HepG2 (cell line): ENCODE data around the gene SPSB1. TPM values are rescaled to one million over a fixed set of nuclear protein-coding genes. Genes with fewer than 3 reads are reported as not detected.

Experiments used
- ATAC-seq: fragments of 200-7000 bp; cut with Tn5 transposase; 3 replicates; pipeline ENCODE4 v1.9.1; 2020; ENCODE audit warnings: mild to moderate bottlenecking, moderate library complexity
- BruUV-seq: library from RNA; stranded (reverse); fragments of 400-500 nt; replicated peaks from 2 replicates; lab custom pipeline; 2021; lab: Mats Ljungman, UMichigan
- CTCF ChIA-PET: fragments of 300-600 bp; formaldehyde crosslinking; extraction: SDS; loops from one replicate; lab custom pipeline; 2021; ENCODE audit warnings: low total read pairs, inconsistent platforms, low intra/inter-chr PET ratio; lab: Yijun Ruan, JAX
- POLR2A ChIA-PET: fragments of 350-600 bp; sonication (Branson Sonifier 250); formaldehyde crosslinking; loops from one replicate; lab custom pipeline; 2020; ENCODE audit warnings: antibody characterized with exemption, inconsistent platforms; lab: Yijun Ruan, JAX
- DNase-seq: peaks from one replicate; pipeline ENCODE4 v3.0.0-alpha.2; 2015; ENCODE audit warnings: low spot score
- FAIRE-seq: peaks from 3 replicates; lab custom pipeline; 2011; peaks lifted over from hg19 to GRCh38; lab: Jason Lieb, UNC
- H2AFZ ChIP-seq: one replicate; pipeline ENCODE4 v1.6.1; 2011; ENCODE audit warnings: low read length, inconsistent platforms
- H3K27ac ChIP-seq: fragments of 300-600 bp; 3 replicates; pipeline ENCODE4 v1.8.0; 2011; ENCODE audit warnings: mixed run types, mild to moderate bottlenecking, mixed read lengths, low read length, inconsistent platforms; ENCODE audit not compliant: insufficient read depth; ENCODE audit errors: extremely low read length
- H3K27me3 ChIP-seq, 2 experiments: fragments of 200-600 bp in 1 of 2; 2 replicates in 1 of 2; 3 replicates in 1 of 2; pipeline versions ENCODE4 v1.6.0 to v1.8.0; 2011; ENCODE audit warnings: low read length in 2 of 2, mild to moderate bottlenecking in 2 of 2, moderate library complexity in 2 of 2, inconsistent platforms in 1 of 2; ENCODE audit not compliant: insufficient read depth in 2 of 2, control insufficient read depth in 1 of 2
- H3K36me3 ChIP-seq, 2 experiments: fragments of 200-600 bp in 1 of 2; replicated peaks in 1 of 2; 2 replicates in 1 of 2; 3 replicates in 1 of 2; pipeline versions ENCODE4 v1.5.1 to v1.8.0; 2011; ENCODE audit warnings: low read length in 2 of 2, inconsistent platforms in 1 of 2; ENCODE audit not compliant: insufficient read depth in 2 of 2, control insufficient read depth in 1 of 2
- H3K4me1 ChIP-seq: 2 replicates; pipeline ENCODE4 v1.5.1; 2012; ENCODE audit warnings: low read length, inconsistent platforms; ENCODE audit not compliant: insufficient read depth
- H3K4me2 ChIP-seq: 2 replicates; pipeline ENCODE4 v1.6.0; 2011; ENCODE audit warnings: low read depth, low read length, inconsistent platforms
- H3K4me3 ChIP-seq, 3 experiments: fragments of 200-600 bp in 1 of 3; sonication (generic), shearing (Covaris generic) in 1 of 3; replicated peaks in 1 of 3; 2 replicates each; pipeline ENCODE4 v1.5.1; 2011 to 2016; ENCODE audit warnings: low read length in 3 of 3, inconsistent platforms in 2 of 3, low read depth in 2 of 3, mild to moderate bottlenecking in 2 of 3, control low read depth in 1 of 3, mixed read lengths in 1 of 3; ENCODE audit not compliant: insufficient read depth in 1 of 3
- H3K79me2 ChIP-seq: one replicate; pipeline ENCODE4 v1.6.1; 2011; ENCODE audit warnings: low read length, inconsistent platforms; ENCODE audit not compliant: insufficient read depth
- H3K9ac ChIP-seq: 2 replicates; pipeline ENCODE4 v1.6.0; 2011; ENCODE audit warnings: mild to moderate bottlenecking, low read depth, low read length, inconsistent platforms; ENCODE audit not compliant: insufficient read depth
- H3K9me3 ChIP-seq: 2 replicates; pipeline ENCODE4 v1.5.1; 2012; ENCODE audit warnings: mild to moderate bottlenecking, low read length
- H4K20me1 ChIP-seq: 2 replicates; pipeline ENCODE4 v1.6.0; 2011; ENCODE audit warnings: inconsistent platforms, mild to moderate bottlenecking, low read length, moderate library complexity; ENCODE audit not compliant: insufficient read depth
- CBX1 ChIP-seq: IDR thresholded peaks from one replicate; pipeline ENCODE4 v1.6.1; 2016; ENCODE audit warnings: antibody characterized with exemption, low read depth
- CBX2 ChIP-seq, 2 experiments: fragments of 200-600 bp in 1 of 2; sonication (generic); formaldehyde crosslinking in 1 of 2; IDR thresholded peaks; 2 replicates each; pipeline versions ENCODE4 v1.7.0 to v1.8.1; 2018 to 2022; ENCODE audit warnings: low read depth in 2 of 2, low read length in 1 of 2, mild to moderate bottlenecking in 1 of 2, missing genetic modification reagents in 1 of 2
- CREB1 ChIP-seq, 2 experiments: fragments of 450-650 bp in 1 of 2; IDR thresholded peaks; 2 replicates each; pipeline ENCODE4 v1.6.1; 2016 to 2017; ENCODE audit warnings: control low read depth in 1 of 2, mild to moderate bottlenecking in 1 of 2, missing compliant biosample characterization in 1 of 2, missing genetic modification characterization in 1 of 2
- SALL1 ChIP-seq: sonication (generic); formaldehyde crosslinking; IDR thresholded peaks from 2 replicates; pipeline ENCODE4 v1.8.0; 2022; ENCODE audit warnings: mild to moderate bottlenecking, missing genetic modification reagents
- THAP11 ChIP-seq: IDR thresholded peaks from 2 replicates; pipeline ENCODE4 v1.6.1; 2016; ENCODE audit warnings: missing biosample characterization, missing genetic modification reagents
- ZBTB42 ChIP-seq: sonication (generic); formaldehyde crosslinking; IDR thresholded peaks from 2 replicates; pipeline ENCODE4 v1.5.0; 2020; ENCODE audit warnings: mild to moderate bottlenecking, missing genetic modification reagents
- ZNF121 ChIP-seq: sonication (generic); formaldehyde crosslinking; IDR thresholded peaks from 2 replicates; pipeline ENCODE4 v1.5.0; 2020; ENCODE audit warnings: mild to moderate bottlenecking, missing genetic modification reagents
- ZNF597 ChIP-seq: sonication (generic); formaldehyde crosslinking; IDR thresholded peaks from 2 replicates; pipeline ENCODE4 v1.5.0; 2020; ENCODE audit warnings: missing genetic modification reagents
- ZNF790 ChIP-seq: sonication (generic); formaldehyde crosslinking; IDR thresholded peaks from 2 replicates; pipeline ENCODE4 v1.8.0; 2022; ENCODE audit warnings: missing genetic modification reagents, mild to moderate bottlenecking, borderline replicate concordance
- ZSCAN5A ChIP-seq: sonication (generic); formaldehyde crosslinking; IDR thresholded peaks from 2 replicates; pipeline ENCODE4 v1.8.0; 2022; ENCODE audit warnings: mild to moderate bottlenecking, missing genetic modification reagents, borderline replicate concordance
- ZSCAN9 ChIP-seq: IDR thresholded peaks from 2 replicates; pipeline ENCODE4 v1.6.1; 2016; ENCODE audit warnings: borderline replicate concordance
- WGBS: methylation state at CpG from one replicate; pipeline ENCODE4 v1.1.6; 2017; ENCODE audit warnings: low lambda C conversion rate; 5-methylcytosine and 5-hydroxymethylcytosine counted together
- in situ Hi-C: cut with HindIII; loops from 2 replicates; pipeline ENCODE4 v1.10.0; 2017; ENCODE audit warnings: low pct_unique_long_range_greater_than_20kb; ENCODE audit not compliant: extremely low pct_ligation_motif_present
- intact Hi-C: fragments of 100-400 bp; cut with micrococcal nuclease; formaldehyde crosslinking; loops from one replicate; pipeline ENCODE4 v1.10.0; 2022; ENCODE audit not compliant: unreplicated experiment
- polyA plus RNA-seq, 8 experiments: library from polyadenylated mRNA; depleted of rRNA in 3 of 8; stranded (reverse) in 7 of 8; unstranded in 1 of 8; fragments of >200 nt; fragmentation: Illumina TruSeq in 4 of 8; extraction: Trizol in 4 of 8; gene quantifications; 2 replicates each; pipeline versions ENCODE4 v1.2.1 to v1.2.3, GENCODE V29; 2011 to 2016; ENCODE audit warnings: low read depth in 4 of 8, missing spikeins in 1 of 8, mixed read lengths in 1 of 8; ENCODE audit not compliant: insufficient read depth in 1 of 8
- total RNA-seq, 5 experiments: library from RNA; depleted of rRNA; stranded (reverse); fragments of >200 nt; fragmentation: Illumina TruSeq; extraction: Trizol; gene quantifications; 2 replicates each; pipeline ENCODE4 v1.2.3, GENCODE V29; 2016; ENCODE audit warnings: low read depth in 1 of 5
- TF ChIP-seq, protein P1 (sequence below): sonication (generic); formaldehyde crosslinking; IDR thresholded peaks from 2 replicates; pipeline ENCODE4 v1.4.0; 2020; ENCODE audit warnings: missing genetic modification reagents
- TF ChIP-seq, protein P2 (sequence below): IDR thresholded peaks from 2 replicates; pipeline ENCODE4 v1.6.1; 2016; ENCODE audit warnings: low read depth, control low read depth

The SPSB1 gene
- total and polyA plus RNA-seq, 2 of the 13 experiments (the other 11 are each of a cell fraction or from before 2014, with no cell fraction given), result 5.0 to 8.0 TPM

DNA sequence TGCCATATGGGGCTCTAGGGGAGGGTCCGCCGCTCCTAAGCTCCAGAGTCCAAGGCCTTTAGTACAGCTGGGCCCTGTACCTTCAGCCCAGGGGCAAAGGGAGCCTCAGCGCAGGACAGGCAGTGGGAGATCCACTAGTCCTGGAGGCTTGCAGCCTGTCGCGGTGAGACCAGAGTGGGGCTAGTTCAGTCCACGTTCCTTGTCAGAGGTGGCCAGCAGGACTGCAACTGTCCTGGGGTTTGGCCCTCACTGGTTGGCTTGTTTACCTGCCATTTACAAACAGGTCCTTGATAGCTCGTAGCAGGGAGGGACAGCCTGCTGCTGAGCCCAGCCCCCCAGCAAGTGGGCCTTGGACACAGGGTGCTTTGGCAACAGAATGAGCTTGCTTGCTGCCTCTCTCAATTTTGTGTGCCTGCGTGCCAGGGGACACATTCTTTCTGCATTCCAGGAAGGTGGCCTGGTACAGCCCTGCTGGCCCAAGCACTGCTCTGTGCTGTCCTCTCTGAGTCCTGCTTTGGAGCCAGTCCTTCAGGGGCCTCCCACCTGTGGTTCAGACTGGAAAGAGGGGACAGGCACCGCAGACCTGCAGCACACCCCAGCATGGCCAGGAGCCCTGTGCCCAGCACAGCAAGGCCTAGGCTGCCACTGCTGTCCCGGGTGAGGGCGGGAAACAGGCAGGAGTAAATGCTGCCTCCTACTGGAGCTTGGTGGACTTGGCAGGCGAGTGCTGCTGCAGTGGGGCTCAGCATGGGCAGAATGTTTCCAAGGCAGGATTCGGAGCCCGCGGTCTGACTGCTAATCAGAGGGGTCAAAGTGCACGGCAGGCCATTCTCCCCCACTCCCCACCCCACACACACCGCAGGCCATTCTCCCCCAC is 42.9 kb upstream of the SPSB1 start (continued):
- 0 out of 2 replicates have a peak, but pooled peaks have one; percentile 29 for TF ChIP-seq ZSCAN9 (CRISPR knock-in tag)
- no peak for TF ChIP-seq CREB1 (IDR thresholded peaks at IDR 0.05)
- peak; percentile 46; the same call in 1 of the 2 replicates for TF ChIP-seq CREB1 (CRISPR knock-in tag; IDR thresholded peaks at IDR 0.05)
- TF ChIP-seq SALL1 (CRISPR knock-in tag), result peak; percentile 87
- TF ChIP-seq THAP11 (CRISPR knock-in tag), result peak; percentile 47; the same call in 1 of the 2 replicates
- no peak for TF ChIP-seq ZNF597 (CRISPR knock-in tag)

DNA sequence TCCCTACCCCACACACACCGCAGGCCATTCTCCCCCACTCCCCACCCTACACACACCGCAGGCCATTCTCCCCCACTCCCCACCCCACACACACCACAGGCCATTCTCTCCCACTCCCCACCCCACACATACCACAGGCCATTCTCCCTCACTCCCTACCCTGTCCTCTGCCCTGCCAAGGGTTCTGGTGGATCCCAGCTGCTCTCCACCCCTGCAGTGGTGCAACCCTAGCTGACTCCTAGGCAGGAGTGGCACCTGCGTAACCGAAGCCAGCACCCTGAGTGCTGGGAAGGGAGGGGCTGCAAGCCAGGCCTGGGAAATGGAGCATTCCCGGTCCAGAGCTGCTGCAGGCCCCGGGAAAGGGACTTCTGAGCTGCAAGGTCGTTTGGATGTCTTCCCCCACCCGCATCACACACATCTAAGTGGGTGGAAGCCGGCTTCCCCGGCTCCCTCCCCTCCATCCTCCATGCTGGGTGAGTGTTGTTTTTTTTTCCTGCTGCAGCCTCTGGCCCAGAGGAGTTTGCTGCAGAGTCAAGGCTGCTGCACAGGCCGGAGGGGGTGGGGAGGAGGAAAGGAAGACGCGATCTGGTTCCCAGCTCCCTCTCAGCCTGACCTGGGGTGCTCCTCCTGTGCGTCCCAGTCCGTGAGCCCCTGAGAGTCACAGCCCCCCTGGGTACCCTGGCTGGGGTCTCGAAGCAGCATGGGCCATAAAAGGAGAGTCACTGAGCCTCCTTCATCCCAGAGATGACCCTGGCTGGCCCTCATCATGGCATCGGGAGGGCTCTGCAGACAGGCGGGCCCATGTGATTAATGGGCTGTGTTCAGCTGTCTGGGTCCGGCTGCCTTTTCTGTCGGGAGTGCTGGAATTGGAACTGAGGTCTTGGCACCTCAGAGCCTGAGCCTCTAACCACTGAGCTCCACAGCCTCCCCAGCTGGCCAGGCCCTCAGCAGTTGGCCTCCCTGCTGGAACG is 42.0 kb upstream of the SPSB1 start:
- ATAC-seq (peak; percentile 69), FAIRE-seq (peak; percentile 67), DNase-seq (peak; percentile 61)
- ChIA-PET POLR2A (interaction anchor here (0.7 to 7.0 kb wide), 19 partner anchors 8 to 240 kb away, joined by 3 to 303 read pairs (median 6); partner anchors contain the start of genes GPR157 and H6PD), CTCF (interaction anchor here (1.8 kb wide), 1 partner anchor 17 kb away, joined by 5 read pairs; no protein-coding TSS in a partner anchor)
- Histone ChIP-seq H3K4me3 (peak overlapping the region; percentile 46 to 74 (median 52); a peak in 5 of 6 replicates), H3K27me3 (no peaks in the 10 kb centered on the region), H3K27ac (peak overlapping the region; percentile 86), H3K36me3 (no peaks in the 10 kb centered on the region; a peak in 1 of 5 replicates), H3K9me3 (no peaks in the 10 kb centered on the region), H4K20me1 (no peaks in the 10 kb centered on the region), H3K4me1 (peaks cover 55% of the 10 kb centered on the region), H3K4me2 (peak overlapping the region; percentile 79), H3K79me2 (peaks cover 6% of the 10 kb centered on the region), H2AFZ (no peak overlapping the region), H3K9ac (peak overlapping the region; percentile 55)
- no TSS peak for BruUV-seq
- 29% methylated on average over 14 of the region's 21 CpGs for WGBS
- in situ Hi-C loops, result no loop called here
- intact Hi-C loops, result no loop called here
- TF ChIP-seq, protein P1, sequence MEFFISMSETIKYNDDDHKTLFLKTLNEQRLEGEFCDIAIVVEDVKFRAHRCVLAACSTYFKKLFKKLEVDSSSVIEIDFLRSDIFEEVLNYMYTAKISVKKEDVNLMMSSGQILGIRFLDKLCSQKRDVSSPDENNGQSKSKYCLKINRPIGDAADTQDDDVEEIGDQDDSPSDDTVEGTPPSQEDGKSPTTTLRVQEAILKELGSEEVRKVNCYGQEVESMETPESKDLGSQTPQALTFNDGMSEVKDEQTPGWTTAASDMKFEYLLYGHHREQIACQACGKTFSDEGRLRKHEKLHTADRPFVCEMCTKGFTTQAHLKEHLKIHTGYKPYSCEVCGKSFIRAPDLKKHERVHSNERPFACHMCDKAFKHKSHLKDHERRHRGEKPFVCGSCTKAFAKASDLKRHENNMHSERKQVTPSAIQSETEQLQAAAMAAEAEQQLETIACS (CRISPR knock-in tag), result no peak
- no peak for TF ChIP-seq CBX2 (IDR thresholded peaks at IDR 0.05; ENCODE audit: low read depth, low read length)
- no peak for TF ChIP-seq CBX2 (CRISPR knock-in tag; IDR thresholded peaks at IDR 0.05; ENCODE audit: low read depth)
- TF ChIP-seq CBX1, result peak; percentile 6
- TF ChIP-seq, protein P2, sequence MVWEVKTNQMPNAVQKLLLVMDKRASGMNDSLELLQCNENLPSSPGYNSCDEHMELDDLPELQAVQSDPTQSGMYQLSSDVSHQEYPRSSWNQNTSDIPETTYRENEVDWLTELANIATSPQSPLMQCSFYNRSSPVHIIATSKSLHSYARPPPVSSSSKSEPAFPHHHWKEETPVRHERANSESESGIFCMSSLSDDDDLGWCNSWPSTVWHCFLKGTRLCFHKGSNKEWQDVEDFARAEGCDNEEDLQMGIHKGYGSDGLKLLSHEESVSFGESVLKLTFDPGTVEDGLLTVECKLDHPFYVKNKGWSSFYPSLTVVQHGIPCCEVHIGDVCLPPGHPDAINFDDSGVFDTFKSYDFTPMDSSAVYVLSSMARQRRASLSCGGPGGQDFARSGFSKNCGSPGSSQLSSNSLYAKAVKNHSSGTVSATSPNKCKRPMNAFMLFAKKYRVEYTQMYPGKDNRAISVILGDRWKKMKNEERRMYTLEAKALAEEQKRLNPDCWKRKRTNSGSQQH (CRISPR knock-in tag), result no peak
- TF ChIP-seq ZNF790 (CRISPR knock-in tag), result 0 out of 2 replicates have a peak, but pooled peaks have one; percentile 64
- no peak for TF ChIP-seq ZSCAN5A (CRISPR knock-in tag)
- no peak for TF ChIP-seq ZNF121 (CRISPR knock-in tag)
- TF ChIP-seq ZBTB42 (CRISPR knock-in tag), result no peak
